WTC11 (cell line): Measurements from ENCODE around the gene EGFL8. TPM values are rescaled to one million over a fixed set of nuclear protein-coding genes. Genes with fewer than 3 reads are reported as not detected.

Experiments used
- ATAC-seq: fragments of 200-7000 bp; cut with Tn5 transposase; 2 replicates; pipeline ENCODE4 v1.10.0; 2021; ENCODE audit warnings: mild to moderate bottlenecking, moderate library complexity
- CTCF ChIA-PET: fragments of 300-600 bp; sonication (Branson Sonifier 250); formaldehyde crosslinking; loops from one replicate; lab custom pipeline; 2021; ENCODE audit warnings: antibody characterized with exemption; lab: Charles Lee
- POLR2A ChIA-PET: fragments of 350-600 bp; sonication (Branson Sonifier 250); formaldehyde crosslinking; loops from one replicate; lab custom pipeline; 2021; ENCODE audit warnings: antibody characterized with exemption; lab: Charles Lee
- DNase-seq: peaks from one replicate; pipeline ENCODE4 v3.0.0; 2021; ENCODE audit warnings: low spot score
- H3K27ac Mint-ChIP-seq: 2 replicates; pipeline ENCODE4 v1.8.0; 2021; ENCODE audit warnings: mixed read lengths
- H3K27me3 Mint-ChIP-seq: 2 replicates; pipeline ENCODE4 v1.8.0; 2021; ENCODE audit warnings: low read depth, mild to moderate bottlenecking, moderate library complexity, mixed read lengths
- H3K36me3 Mint-ChIP-seq: 2 replicates; pipeline ENCODE4 v1.8.0; 2021; ENCODE audit warnings: mixed read lengths
- H3K4me1 Mint-ChIP-seq: 2 replicates; pipeline ENCODE4 v1.8.0; 2022; ENCODE audit warnings: mixed read lengths
- H3K4me3 Mint-ChIP-seq: 2 replicates; pipeline ENCODE4 v1.8.0; 2021; ENCODE audit warnings: mild to moderate bottlenecking, moderate library complexity, mixed read lengths
- H3K9me3 Mint-ChIP-seq: 2 replicates; pipeline ENCODE4 v1.8.0; 2021; ENCODE audit warnings: mixed read lengths
- ATF2 ChIP-seq: sonication (generic); formaldehyde crosslinking; IDR thresholded peaks from 2 replicates; pipeline ENCODE4 v1.8.1; 2022; ENCODE audit warnings: low read depth, missing genetic modification reagents, borderline replicate concordance
- ETV6 ChIP-seq: sonication (generic); formaldehyde crosslinking; IDR thresholded peaks from 2 replicates; pipeline ENCODE4 v1.8.1; 2022; ENCODE audit warnings: mild to moderate bottlenecking, missing genetic modification reagents
- FOXK1 ChIP-seq: sonication (generic); formaldehyde crosslinking; IDR thresholded peaks from 2 replicates; pipeline ENCODE4 v1.8.0; 2022; ENCODE audit warnings: mild to moderate bottlenecking, moderate library complexity, missing genetic modification reagents
- FOXP4 ChIP-seq: sonication (generic); formaldehyde crosslinking; IDR thresholded peaks from 2 replicates; pipeline ENCODE4 v1.8.0; 2022; ENCODE audit warnings: mild to moderate bottlenecking, missing genetic modification reagents
- MYBL2 ChIP-seq: sonication (generic); formaldehyde crosslinking; IDR thresholded peaks from 2 replicates; pipeline ENCODE4 v1.8.1; 2023; ENCODE audit warnings: mild to moderate bottlenecking, moderate library complexity, missing genetic modification reagents
- NFE2L1 ChIP-seq: sonication (generic); formaldehyde crosslinking; IDR thresholded peaks from 2 replicates; pipeline ENCODE4 v1.8.1; 2023; ENCODE audit warnings: missing genetic modification reagents
- NFYB ChIP-seq: sonication (generic); formaldehyde crosslinking; conservative IDR thresholded peaks from 2 replicates; pipeline ENCODE4 v1.8.0; 2022; ENCODE audit warnings: low read depth, missing genetic modification reagents
- SP1 ChIP-seq: sonication (generic); formaldehyde crosslinking; conservative IDR thresholded peaks from 2 replicates; pipeline ENCODE4 v1.8.1; 2022; ENCODE audit warnings: missing genetic modification reagents
- ZNF121 ChIP-seq: sonication (generic); formaldehyde crosslinking; IDR thresholded peaks from 2 replicates; pipeline ENCODE4 v1.8.0; 2023; ENCODE audit warnings: missing genetic modification reagents
- ZNF138 ChIP-seq: sonication (generic); formaldehyde crosslinking; conservative IDR thresholded peaks from 2 replicates; pipeline ENCODE4 v1.8.1; 2022; ENCODE audit warnings: mild to moderate bottlenecking, moderate library complexity, missing genetic modification reagents
- total RNA-seq: library from RNA; stranded (reverse); gene quantifications from 3 replicates; pipeline ENCODE4 v1.2.3, GENCODE V29; 2021
- TF ChIP-seq, protein P1 (sequence below): sonication (generic); formaldehyde crosslinking; IDR thresholded peaks from 2 replicates; pipeline ENCODE4 v1.8.0; 2022; ENCODE audit warnings: mild to moderate bottlenecking, missing genetic modification reagents
- TF ChIP-seq, protein P2 (sequence below): sonication (generic); formaldehyde crosslinking; IDR thresholded peaks from 2 replicates; pipeline ENCODE4 v1.8.0; 2023; ENCODE audit warnings: mild to moderate bottlenecking, missing genetic modification reagents

Gene EGFL8
- total RNA-seq, 1 experiment from 2014 or later: 17.5 TPM

DNA sequence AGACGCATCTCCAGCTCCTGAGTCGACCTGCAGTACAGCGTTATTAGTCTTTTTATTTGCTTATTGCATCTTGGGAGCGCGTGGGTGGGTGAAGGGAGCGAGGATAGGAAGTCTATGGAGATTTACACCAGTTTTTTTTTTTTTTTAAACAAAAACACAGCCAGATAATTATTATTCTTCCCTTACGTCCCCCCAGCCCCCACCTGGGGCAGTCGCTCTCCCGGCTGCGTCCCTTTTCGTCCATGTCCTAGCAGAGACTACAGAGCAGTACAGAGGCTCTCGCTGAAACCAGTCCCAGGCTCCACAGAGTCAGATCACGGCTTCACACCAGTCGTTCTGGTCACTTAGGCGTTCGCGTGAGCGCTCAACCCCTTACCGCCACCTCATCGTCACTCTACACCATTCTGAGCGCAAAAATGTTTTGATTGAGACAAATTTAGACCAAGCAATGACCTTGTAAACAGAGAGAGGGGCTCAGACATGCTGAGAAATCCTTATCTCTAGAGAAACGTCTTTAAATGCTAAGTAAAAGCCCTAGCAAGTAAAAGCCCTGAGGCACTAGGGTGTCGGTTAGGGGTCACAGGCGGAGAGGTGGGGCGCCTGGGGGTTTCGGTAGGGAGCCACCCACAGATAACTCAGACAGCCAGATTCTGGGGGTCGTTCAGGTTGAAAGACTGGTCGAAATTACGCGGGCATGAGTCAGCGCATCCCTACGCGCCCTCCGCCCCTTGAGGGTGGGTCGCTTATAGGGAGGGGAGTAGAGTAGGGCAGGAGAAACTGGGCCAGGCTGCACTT lies 11.4 kb upstream of the EGFL8 start:
- peak; percentile 21 for ATAC-seq
- Mint-ChIP-seq H3K4me1 (peaks cover 40% of the 10 kb centered on the region), H3K27ac (peak overlapping the region; percentile 84), H3K9me3 (no peaks in the 10 kb centered on the region), H3K27me3 (peaks cover 45% of the 10 kb centered on the region), H3K4me3 (peak overlapping the region; percentile 100), H3K36me3 (peaks cover 19% of the 10 kb centered on the region)
- DNase-seq: peak; percentile 58
- CTCF ChIA-PET: interaction anchor here (0.5 to 3.3 kb wide), 16 partner anchors 7 to 651 kb away, joined by 3 to 20 read pairs (median 4); partner anchors contain the start of genes ATF6B, GPSM3 and PBX2
- TF ChIP-seq, protein P1, sequence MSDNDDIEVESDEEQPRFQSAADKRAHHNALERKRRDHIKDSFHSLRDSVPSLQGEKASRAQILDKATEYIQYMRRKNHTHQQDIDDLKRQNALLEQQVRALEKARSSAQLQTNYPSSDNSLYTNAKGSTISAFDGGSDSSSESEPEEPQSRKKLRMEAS (CRISPR knock-in tag): no peak
- peak; percentile 55; the same call in 1 of the 2 replicates for TF ChIP-seq NFE2L1 (CRISPR knock-in tag)
- POLR2A ChIA-PET: interaction anchor here (0.6 to 1.8 kb wide), 4 partner anchors 24 to 290 kb away, joined by 4 to 7 read pairs (median 4); partner anchors contain the start of gene ATF6B

- ChIA-PET POLR2A (interaction anchor here (1.0 to 1.8 kb wide), 4 partner anchors 11 to 26 kb away, joined by 3 to 7 read pairs (median 4); partner anchors contain the start of gene ATF6B), CTCF (interaction anchor here (0.5 to 3.3 kb wide), 21 partner anchors 8 to 650 kb away, joined by 3 to 20 read pairs (median 5); partner anchors contain the start of genes ATF6B, EGFL8, GPSM3 and PBX2)
- DNase-seq (peak; percentile 89), ATAC-seq (peak; percentile 54)
- Mint-ChIP-seq H3K36me3 (peaks cover 26% of the 10 kb centered on the region), H3K27me3 (peaks cover 39% of the 10 kb centered on the region), H3K9me3 (no peaks in the 10 kb centered on the region), H3K27ac (peak within 1 kb of the TSS; percentile 99), H3K4me1 (peaks cover 35% of the 10 kb centered on the region), H3K4me3 (peak within 1 kb of the TSS; percentile 100)
- TF ChIP-seq ZNF138 (CRISPR knock-in tag) (no peak), ETV6 (CRISPR knock-in tag) (peak; percentile 18), MYBL2 (CRISPR knock-in tag) (0 out of 2 replicates have a peak, but pooled peaks have one; percentile 10), FOXK1 (peak; percentile 67; the same call in 1 of the 2 replicates), NFYB (CRISPR knock-in tag) (0 out of 2 replicates have a peak, but pooled peaks have one; percentile 5), FOXP4 (CRISPR knock-in tag) (0 out of 2 replicates have a peak, but pooled peaks have one; percentile 37), ATF2 (no peak), SP1 (CRISPR knock-in tag) (0 out of 2 replicates have a peak, but pooled peaks have one; percentile 39), ZNF121 (CRISPR knock-in tag) (no peak)
- TF ChIP-seq, protein P1 (CRISPR knock-in tag): peak; percentile 64
- TF ChIP-seq, protein P2, sequence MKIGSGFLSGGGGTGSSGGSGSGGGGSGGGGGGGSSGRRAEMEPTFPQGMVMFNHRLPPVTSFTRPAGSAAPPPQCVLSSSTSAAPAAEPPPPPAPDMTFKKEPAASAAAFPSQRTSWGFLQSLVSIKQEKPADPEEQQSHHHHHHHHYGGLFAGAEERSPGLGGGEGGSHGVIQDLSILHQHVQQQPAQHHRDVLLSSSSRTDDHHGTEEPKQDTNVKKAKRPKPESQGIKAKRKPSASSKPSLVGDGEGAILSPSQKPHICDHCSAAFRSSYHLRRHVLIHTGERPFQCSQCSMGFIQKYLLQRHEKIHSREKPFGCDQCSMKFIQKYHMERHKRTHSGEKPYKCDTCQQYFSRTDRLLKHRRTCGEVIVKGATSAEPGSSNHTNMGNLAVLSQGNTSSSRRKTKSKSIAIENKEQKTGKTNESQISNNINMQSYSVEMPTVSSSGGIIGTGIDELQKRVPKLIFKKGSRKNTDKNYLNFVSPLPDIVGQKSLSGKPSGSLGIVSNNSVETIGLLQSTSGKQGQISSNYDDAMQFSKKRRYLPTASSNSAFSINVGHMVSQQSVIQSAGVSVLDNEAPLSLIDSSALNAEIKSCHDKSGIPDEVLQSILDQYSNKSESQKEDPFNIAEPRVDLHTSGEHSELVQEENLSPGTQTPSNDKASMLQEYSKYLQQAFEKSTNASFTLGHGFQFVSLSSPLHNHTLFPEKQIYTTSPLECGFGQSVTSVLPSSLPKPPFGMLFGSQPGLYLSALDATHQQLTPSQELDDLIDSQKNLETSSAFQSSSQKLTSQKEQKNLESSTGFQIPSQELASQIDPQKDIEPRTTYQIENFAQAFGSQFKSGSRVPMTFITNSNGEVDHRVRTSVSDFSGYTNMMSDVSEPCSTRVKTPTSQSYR (CRISPR knock-in tag): peak; percentile 97
These were observed 10.6 kb upstream of the EGFL8 start, which contains the start of gene PPT2 for GRCh38 chr6:32153564-32154513. TSS of gene PPT2 (plus strand) at chr6:32154141. CDS start at chr6:32154595, 454 bp downstream.
